Central memory CD4-positive, alpha-beta T cell (primary cell): ENCODE results near the gene PHC2.

ENCODE experiments used
- DNase-seq: peaks from one replicate; pipeline ENCODE4 v3.0.0; 2022

PHC2 gene

GRCh38 chr1:33288976-33289857, 141.7 kb downstream of the PHC2 start:
- DNase-seq: no peak

- DNase-seq: no peak
These were observed 143.6 kb downstream of the PHC2 start for GRCh38 chr1:33287317-33287716.

- no peak for DNase-seq
These were observed 144.3 kb downstream of the PHC2 start for GRCh38 chr1:33286451-33287185.

GRCh38 chr1:33284049-33284448, 146.8 kb downstream of the PHC2 start:
- no peak for DNase-seq

GRCh38 chr1:33282791-33283190, 148.1 kb downstream of the PHC2 start:
- DNase-seq: no peak

- DNase-seq: no peak
These were observed 149.2 kb downstream of the PHC2 start for GRCh38 chr1:33281554-33282303.

- DNase-seq: no peak
These were observed 150.7 kb downstream of the PHC2 start for GRCh38 chr1:33280091-33280661.

- DNase-seq: no peak
These were observed 153.3 kb downstream of the PHC2 start for GRCh38 chr1:33277488-33278084.

- DNase-seq: no peak
These were observed 154.2 kb downstream of the PHC2 start for GRCh38 chr1:33276573-33277298.

- DNase-seq: no peak
These were observed 155.0 kb downstream of the PHC2 start for GRCh38 chr1:33275706-33276572.

GRCh38 chr1:33275195-33275594, 155.7 kb downstream of the PHC2 start:
- DNase-seq: no peak

GRCh38 chr1:33274446-33274845, 156.4 kb downstream of the PHC2 start:
- DNase-seq: no peak

GRCh38 chr1:33273961-33274371, 156.9 kb downstream of the PHC2 start:
- DNase-seq: no peak
